ENCODE measurements around the gene HS6ST1.
A peak's percentile ranks its signal among the peaks of the same experiment; 100 is the strongest.

The HS6ST1 gene

DNA sequence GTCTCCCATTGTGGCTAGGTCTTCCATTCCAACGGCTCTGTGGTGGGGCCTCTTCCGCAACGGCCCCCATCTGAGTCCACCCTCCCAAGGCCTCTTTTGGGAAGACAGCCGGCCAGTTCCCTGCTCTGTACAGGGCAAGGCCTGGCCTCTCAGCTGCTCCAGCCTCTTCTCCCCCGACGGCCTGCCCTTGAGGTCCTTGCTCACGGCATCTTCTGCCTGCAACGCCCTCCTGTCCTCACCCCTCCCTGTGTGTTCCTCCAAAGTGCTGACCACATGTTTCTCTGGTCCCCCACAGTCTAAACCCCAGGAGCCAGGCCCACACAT, 16.0 kb downstream of the HS6ST1 start:
- no peak for DNase-seq (ENCODE audit: low read depth)
- H3K4me3 ChIP-seq (ENCODE audit: control insufficient read depth, low read depth, low read length) = no peak overlapping the region
- TF ChIP-seq, protein P1, sequence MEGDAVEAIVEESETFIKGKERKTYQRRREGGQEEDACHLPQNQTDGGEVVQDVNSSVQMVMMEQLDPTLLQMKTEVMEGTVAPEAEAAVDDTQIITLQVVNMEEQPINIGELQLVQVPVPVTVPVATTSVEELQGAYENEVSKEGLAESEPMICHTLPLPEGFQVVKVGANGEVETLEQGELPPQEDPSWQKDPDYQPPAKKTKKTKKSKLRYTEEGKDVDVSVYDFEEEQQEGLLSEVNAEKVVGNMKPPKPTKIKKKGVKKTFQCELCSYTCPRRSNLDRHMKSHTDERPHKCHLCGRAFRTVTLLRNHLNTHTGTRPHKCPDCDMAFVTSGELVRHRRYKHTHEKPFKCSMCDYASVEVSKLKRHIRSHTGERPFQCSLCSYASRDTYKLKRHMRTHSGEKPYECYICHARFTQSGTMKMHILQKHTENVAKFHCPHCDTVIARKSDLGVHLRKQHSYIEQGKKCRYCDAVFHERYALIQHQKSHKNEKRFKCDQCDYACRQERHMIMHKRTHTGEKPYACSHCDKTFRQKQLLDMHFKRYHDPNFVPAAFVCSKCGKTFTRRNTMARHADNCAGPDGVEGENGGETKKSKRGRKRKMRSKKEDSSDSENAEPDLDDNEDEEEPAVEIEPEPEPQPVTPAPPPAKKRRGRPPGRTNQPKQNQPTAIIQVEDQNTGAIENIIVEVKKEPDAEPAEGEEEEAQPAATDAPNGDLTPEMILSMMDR (IDR thresholded peaks at IDR 0.05; ENCODE audit: control insufficient read depth, insufficient read depth, low read depth, low read length, missing control alignments) = no peak

GRCh38 chr2:128302011-128302743, 16.5 kb downstream of the HS6ST1 start:
- DNase-seq (ENCODE audit: low read depth) = no peak
- TF ChIP-seq, protein P1 (IDR thresholded peaks at IDR 0.05; ENCODE audit: control insufficient read depth, insufficient read depth, low read depth, low read length, missing control alignments) = no peak

DNA sequence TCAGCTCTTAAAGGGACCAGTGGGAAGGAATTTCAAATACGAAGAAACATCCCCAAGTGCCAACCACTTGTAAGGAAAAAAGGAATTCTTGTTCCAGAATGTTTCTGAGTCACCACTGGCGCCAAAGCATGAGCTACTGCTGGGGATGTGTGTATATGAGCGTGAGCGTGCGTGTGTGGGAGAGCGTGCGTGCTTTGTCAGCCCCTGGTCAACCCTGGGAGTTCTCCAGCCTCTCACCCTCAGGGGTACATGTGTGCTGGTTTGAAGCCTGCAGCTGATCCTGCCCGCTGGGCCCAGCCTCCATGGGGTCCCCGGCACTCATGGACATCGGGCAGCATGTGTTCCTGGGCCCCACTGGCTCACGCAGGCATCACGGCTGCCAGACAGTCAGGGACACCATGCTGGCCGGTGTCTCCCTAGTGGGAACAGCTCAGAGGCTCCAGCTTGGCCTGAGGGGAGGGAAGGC, 17.1 kb downstream of the HS6ST1 start:
- TF ChIP-seq, protein P1 (IDR thresholded peaks at IDR 0.05; ENCODE audit: control insufficient read depth, insufficient read depth, low read depth, low read length, missing control alignments) = no peak
- H3K4me3 ChIP-seq (ENCODE audit: control insufficient read depth, low read depth, low read length) = no peak overlapping the region
- DNase-seq (ENCODE audit: low read depth) = peak; percentile 94

More at GRCh38 chr2:128302011-128302743, 16.5 kb downstream of the HS6ST1 start:
- no peak overlapping the region for H3K4me3 ChIP-seq (ENCODE audit: control insufficient read depth, low read depth, low read length)

GRCh38 chr2:128301021-128301420, 17.6 kb downstream of the HS6ST1 start:
- no peak overlapping the region for H3K4me3 ChIP-seq (ENCODE audit: control insufficient read depth, low read depth, low read length)
- TF ChIP-seq, protein P1 (IDR thresholded peaks at IDR 0.05; ENCODE audit: control insufficient read depth, insufficient read depth, low read depth, low read length, missing control alignments) = no peak
- no peak for DNase-seq (ENCODE audit: low read depth)

DNA sequence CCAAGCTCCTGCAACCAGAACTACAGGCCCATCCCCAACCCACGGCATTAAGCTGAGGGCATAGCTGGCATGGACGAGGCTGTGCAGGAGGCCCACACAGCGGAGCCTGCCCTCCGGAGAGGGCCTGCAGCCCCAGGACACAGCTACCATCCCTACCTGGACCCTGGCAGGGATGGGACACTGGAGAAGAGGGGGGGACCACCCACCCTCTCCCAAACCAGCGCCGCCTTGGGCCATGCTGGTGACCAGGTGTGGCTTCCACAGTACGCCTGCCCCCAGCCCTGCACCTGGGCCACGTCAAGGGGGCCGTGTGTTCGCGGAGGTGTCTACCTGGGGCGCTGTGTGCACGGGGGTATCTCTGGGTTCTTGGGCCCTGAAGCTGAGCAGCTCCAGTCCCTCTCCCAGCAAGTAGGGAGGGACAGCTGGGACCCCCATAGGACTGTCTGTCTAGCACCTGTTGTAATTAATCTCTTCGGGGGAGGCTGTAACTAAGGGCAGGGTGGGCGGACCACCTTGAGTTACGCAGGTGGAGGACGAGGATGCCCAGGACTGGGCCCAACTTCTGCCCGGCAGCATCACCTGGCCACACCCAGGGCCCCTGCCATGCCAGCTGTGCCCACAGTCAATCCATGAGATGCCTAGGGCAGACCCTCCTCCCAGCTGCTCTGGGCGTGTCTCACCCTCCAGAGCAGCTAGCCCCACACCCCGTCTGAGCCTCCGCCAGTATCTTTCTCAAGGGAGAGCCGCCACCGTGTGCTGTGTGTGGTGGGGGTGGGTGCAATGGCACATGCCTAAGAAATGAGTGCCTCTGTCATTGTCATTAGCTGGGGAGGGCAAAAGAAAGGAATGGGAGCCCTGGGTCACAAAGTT, 18.3 kb downstream of the HS6ST1 start:
- TF ChIP-seq, protein P1 (IDR thresholded peaks at IDR 0.05; ENCODE audit: control insufficient read depth, insufficient read depth, low read depth, low read length, missing control alignments) = no peak
- no peak for DNase-seq (ENCODE audit: low read depth)
- no peak overlapping the region for H3K4me3 ChIP-seq (ENCODE audit: control insufficient read depth, low read depth, low read length)

GRCh38 chr2:128299628-128300027, 19.0 kb downstream of the HS6ST1 start:
- TF ChIP-seq, protein P1 (IDR thresholded peaks at IDR 0.05; ENCODE audit: control insufficient read depth, insufficient read depth, low read depth, low read length, missing control alignments) = no peak
- DNase-seq (ENCODE audit: low read depth) = no peak
- no peak overlapping the region for H3K4me3 ChIP-seq (ENCODE audit: control insufficient read depth, low read depth, low read length)

Measured in AG09309 (cell line).